Upper lobe of right lung (tissue), 1 donor: Measurements from ENCODE around the gene NAA16. TPM values are rescaled to one million over a fixed set of nuclear protein-coding genes. Genes with fewer than 3 reads are reported as not detected.
A peak's percentile ranks its signal among the peaks of the same experiment; 100 is the strongest.

Source experiments
- ATAC-seq: fragments of 200-7000 bp; cut with Tn5 transposase; one replicate; pipeline ENCODE4 v1.9.1; 2020; ENCODE audit warnings: mild to moderate bottlenecking, moderate library complexity
- DNase-seq: peaks from one replicate; pipeline ENCODE4 v3.0.0-alpha.2; 2020
- H3K27ac ChIP-seq: fragments of 200-600 bp; one replicate; pipeline ENCODE4 v1.8.0; 2022
- H3K27me3 ChIP-seq: fragments of 200-600 bp; one replicate; pipeline ENCODE4 v1.8.0; 2022; ENCODE audit warnings: mild to moderate bottlenecking
- H3K36me3 ChIP-seq: fragments of 200-600 bp; one replicate; pipeline ENCODE4 v1.8.0; 2022
- H3K4me1 ChIP-seq: fragments of 200-600 bp; one replicate; pipeline ENCODE4 v1.8.0; 2022
- H3K4me3 ChIP-seq: fragments of 200-600 bp; one replicate; pipeline ENCODE4 v1.8.0; 2022; ENCODE audit warnings: mild to moderate bottlenecking
- H3K9me3 ChIP-seq: fragments of 200-600 bp; one replicate; pipeline ENCODE4 v1.8.0; 2022
- intact Hi-C: fragments of 100-400 bp; cut with DNase I; formaldehyde crosslinking; loops from one replicate; pipeline ENCODE4 v1.11.0; 2022
- total RNA-seq: library from RNA; stranded (reverse); fragmentation: NEBNext Ultra II Directional; extraction: Animal tissue kit (Norgen Biotek cat#: 25700); gene quantifications from one replicate; pipeline ENCODE4 v1.2.1, GENCODE V29; 2021
- TF ChIP-seq, protein P1 (sequence below): fragments of 200-600 bp; IDR thresholded peaks from one replicate; pipeline ENCODE4 v1.8.0; 2022; ENCODE audit warnings: antibody characterized with exemption
- donor health status: DM: no; HTN: yes; CAD: no; lungs with severe emphysema.

NAA16 gene
- total RNA-seq, 1 donor from 2014 or later = 20.9 TPM

DNA sequence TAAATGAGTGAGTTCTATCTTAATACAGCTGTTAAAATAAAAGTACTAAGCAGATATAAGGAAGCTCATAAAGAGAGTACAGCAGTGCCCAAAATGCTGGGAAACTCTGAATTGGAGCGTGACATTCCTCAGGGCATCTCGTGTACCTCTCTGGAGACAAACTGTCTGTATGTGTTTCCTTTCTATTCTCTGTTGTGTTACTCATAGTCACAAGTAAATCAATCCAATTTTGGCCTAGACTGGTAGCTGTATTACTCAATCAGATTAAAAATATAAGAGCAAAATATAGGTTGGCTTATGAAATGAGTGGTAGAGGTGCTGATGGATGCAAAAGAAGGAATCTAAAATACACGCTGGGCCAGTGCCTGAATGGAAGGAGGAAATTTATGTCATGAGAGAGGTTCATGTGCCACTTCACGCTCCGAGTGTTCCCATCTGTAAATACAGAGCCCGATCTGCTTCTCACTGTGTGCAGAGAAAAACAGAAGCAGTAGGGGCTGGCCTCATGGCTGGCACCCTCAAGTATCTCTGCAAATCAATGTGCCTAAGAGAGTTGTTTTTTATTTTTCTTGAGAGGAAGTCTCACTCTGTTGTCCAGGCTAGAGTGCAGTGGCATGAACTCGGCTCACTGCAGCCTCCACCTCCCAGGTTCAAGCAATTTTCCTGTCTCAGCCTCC, 87.6 kb downstream of the NAA16 start:
- H3K4me3 ChIP-seq = no peak overlapping the region
- no peak overlapping the region for H3K27ac ChIP-seq
- H3K4me1 ChIP-seq = no peaks in the 10 kb centered on the region
- no peak for ATAC-seq
- intact Hi-C loops = no loop called here
- H3K27me3 ChIP-seq = no peaks in the 10 kb centered on the region
- TF ChIP-seq, protein P1, sequence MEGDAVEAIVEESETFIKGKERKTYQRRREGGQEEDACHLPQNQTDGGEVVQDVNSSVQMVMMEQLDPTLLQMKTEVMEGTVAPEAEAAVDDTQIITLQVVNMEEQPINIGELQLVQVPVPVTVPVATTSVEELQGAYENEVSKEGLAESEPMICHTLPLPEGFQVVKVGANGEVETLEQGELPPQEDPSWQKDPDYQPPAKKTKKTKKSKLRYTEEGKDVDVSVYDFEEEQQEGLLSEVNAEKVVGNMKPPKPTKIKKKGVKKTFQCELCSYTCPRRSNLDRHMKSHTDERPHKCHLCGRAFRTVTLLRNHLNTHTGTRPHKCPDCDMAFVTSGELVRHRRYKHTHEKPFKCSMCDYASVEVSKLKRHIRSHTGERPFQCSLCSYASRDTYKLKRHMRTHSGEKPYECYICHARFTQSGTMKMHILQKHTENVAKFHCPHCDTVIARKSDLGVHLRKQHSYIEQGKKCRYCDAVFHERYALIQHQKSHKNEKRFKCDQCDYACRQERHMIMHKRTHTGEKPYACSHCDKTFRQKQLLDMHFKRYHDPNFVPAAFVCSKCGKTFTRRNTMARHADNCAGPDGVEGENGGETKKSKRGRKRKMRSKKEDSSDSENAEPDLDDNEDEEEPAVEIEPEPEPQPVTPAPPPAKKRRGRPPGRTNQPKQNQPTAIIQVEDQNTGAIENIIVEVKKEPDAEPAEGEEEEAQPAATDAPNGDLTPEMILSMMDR = no peak
- no peaks in the 10 kb centered on the region for H3K36me3 ChIP-seq
- no peak for DNase-seq
- no peaks in the 10 kb centered on the region for H3K9me3 ChIP-seq

- Histone ChIP-seq H3K9me3 (no peaks in the 10 kb centered on the region), H3K27me3 (no peaks in the 10 kb centered on the region), H3K27ac (no peak overlapping the region), H3K4me1 (no peaks in the 10 kb centered on the region), H3K36me3 (no peaks in the 10 kb centered on the region), H3K4me3 (no peak overlapping the region)
- intact Hi-C loops = no loop called here
- ATAC-seq (no peak), DNase-seq (no peak)
- TF ChIP-seq, protein P1 = no peak
These were observed 90.3 kb downstream of the NAA16 start for GRCh38 chr13:41401366-41401765.

- no peak for DNase-seq
- H3K4me3 ChIP-seq = no peak overlapping the region
- TF ChIP-seq, protein P1 = no peak
- intact Hi-C loops = no loop called here
- no peaks in the 10 kb centered on the region for H3K27me3 ChIP-seq
- no peak overlapping the region for H3K27ac ChIP-seq
- no peaks in the 10 kb centered on the region for H3K9me3 ChIP-seq
- peak; percentile 45 for ATAC-seq
- H3K4me1 ChIP-seq = no peaks in the 10 kb centered on the region
- no peaks in the 10 kb centered on the region for H3K36me3 ChIP-seq
These were observed 91.8 kb downstream of the NAA16 start for GRCh38 chr13:41402691-41403511.

DNA sequence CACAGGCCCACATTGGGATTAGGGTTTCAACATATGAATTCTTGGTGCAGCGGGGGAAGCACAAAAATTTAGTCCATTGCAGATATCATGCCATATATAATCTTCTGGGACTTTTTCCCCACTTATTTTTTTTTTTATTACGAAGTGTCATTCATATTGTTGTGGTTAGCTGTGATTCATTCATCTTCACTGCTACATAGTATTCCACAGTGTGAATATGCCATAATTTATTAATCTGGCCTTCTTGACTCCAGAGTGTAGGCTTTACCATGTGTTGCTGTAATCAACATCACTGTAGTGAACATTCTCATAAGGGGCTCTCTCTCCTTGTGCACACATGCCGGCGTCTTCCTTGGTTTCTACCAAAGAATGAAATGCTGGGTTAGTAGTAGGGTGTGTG, 92.9 kb downstream of the NAA16 start:
- intact Hi-C loops = no loop called here
- TF ChIP-seq, protein P1 = no peak
- ATAC-seq = no peak
- no peak overlapping the region for H3K27ac ChIP-seq
- no peak for DNase-seq
- H3K4me1 ChIP-seq = no peaks in the 10 kb centered on the region
- no peaks in the 10 kb centered on the region for H3K36me3 ChIP-seq
- no peaks in the 10 kb centered on the region for H3K9me3 ChIP-seq
- H3K4me3 ChIP-seq = no peak overlapping the region
- H3K27me3 ChIP-seq = no peaks in the 10 kb centered on the region

- Histone ChIP-seq H3K27ac (no peak overlapping the region), H3K4me3 (no peak overlapping the region), H3K4me1 (no peaks in the 10 kb centered on the region), H3K9me3 (no peaks in the 10 kb centered on the region), H3K36me3 (no peaks in the 10 kb centered on the region), H3K27me3 (no peaks in the 10 kb centered on the region)
- TF ChIP-seq, protein P1 = no peak
- intact Hi-C loops = no loop called here
- DNase-seq (no peak), ATAC-seq (no peak)
These were observed 94.3 kb downstream of the NAA16 start for GRCh38 chr13:41405367-41405766.
